ENCODE measurements around the gene NDUFS6. TPM values are rescaled to one million over a fixed set of nuclear protein-coding genes. Genes with fewer than 3 reads are reported as not detected.

Gene NDUFS6
- total RNA-seq, 2 donors from 2014 or later, result 12.5 to 41.9 TPM

GRCh38 chr5:1794901-1795290 lies 6.3 kb upstream of the NDUFS6 start:
- Histone ChIP-seq H3K4me1 (peaks cover 18% of the 10 kb centered on the region), H3K27me3 (no peaks in the 10 kb centered on the region), H3K4me3 (no peak overlapping the region), H3K9me3 (no peaks in the 10 kb centered on the region), H3K36me3 (replicated peaks in 1 of 2; ENCODE audit: insufficient read depth in 1 of 2, low read depth in 2 of 2) (peaks cover 0 to 2% of the 10 kb centered on the region in 2 donors), H3K27ac (no peak overlapping the region)
- WGBS, 2 donors, result 89 to 95% methylated on average over 11 to 17 of the region's 17 CpGs
- TF ChIP-seq CTCF (IDR thresholded peaks at IDR 0.05) (no peak), POLR2A (IDR thresholded peaks at IDR 0.05) (no peak)
- DNase-seq (no peak), ATAC-seq (no peak)
- intact Hi-C loops (cut with DNase I), result no loop called here

DNA sequence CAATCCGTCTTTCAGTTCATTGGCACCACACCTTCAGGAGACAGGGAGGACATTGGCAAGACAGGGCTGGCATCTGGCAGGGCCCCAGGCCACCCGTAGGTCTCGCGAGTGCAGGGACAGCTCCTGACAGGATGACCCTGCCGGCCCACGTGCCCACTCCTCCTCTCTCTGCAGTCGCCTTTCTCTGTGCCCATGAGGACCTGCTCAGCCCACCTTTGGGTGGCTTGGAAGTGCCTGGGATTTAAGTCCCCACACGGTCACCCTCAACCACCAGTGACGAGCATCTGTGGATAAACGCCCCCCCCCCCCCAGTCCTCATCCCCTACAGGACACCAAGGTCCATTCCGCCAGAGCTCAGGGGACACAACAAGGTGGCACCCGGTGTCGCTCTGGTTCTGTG lies 5.7 kb upstream of the NDUFS6 start:
- Histone ChIP-seq H3K36me3 (replicated peaks in 1 of 2; ENCODE audit: insufficient read depth in 1 of 2, low read depth in 2 of 2) (peaks cover 0 to 2% of the 10 kb centered on the region in 2 donors), H3K9me3 (no peaks in the 10 kb centered on the region), H3K27ac (no peak overlapping the region), H3K4me3 (no peak overlapping the region), H3K4me1 (peaks cover 18% of the 10 kb centered on the region), H3K27me3 (no peaks in the 10 kb centered on the region)
- intact Hi-C loops (cut with DNase I), result no loop called here
- WGBS, 2 donors, result 71 to 72% methylated on average over 9 to 12 of the region's 13 CpGs
- no peak for ATAC-seq
- no peak for DNase-seq
- TF ChIP-seq CTCF (IDR thresholded peaks at IDR 0.05) (no peak), POLR2A (IDR thresholded peaks at IDR 0.05) (no peak)

DNA sequence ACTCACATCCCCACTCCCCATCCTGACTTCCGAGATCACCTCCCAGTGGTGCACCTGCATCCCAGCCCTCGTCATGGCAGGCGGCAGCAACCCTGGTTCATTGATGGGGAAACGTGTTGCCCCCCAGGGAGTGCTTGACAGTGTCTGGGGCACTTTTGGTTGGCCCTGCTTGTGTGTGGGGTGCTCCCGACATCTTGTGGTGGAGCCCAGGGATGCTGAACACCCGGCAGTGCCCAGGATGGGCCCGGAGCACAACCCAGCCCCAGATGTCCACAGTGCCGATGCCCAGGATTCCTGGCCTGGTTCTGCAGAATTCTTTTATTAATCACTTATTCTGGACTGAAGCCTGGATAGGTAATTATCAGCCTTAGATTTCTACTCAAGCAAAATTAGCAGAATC lies 5.3 kb upstream of the NDUFS6 start:
- no peaks in the 10 kb centered on the region for H3K27me3 ChIP-seq
- H3K4me3 ChIP-seq, result no peak overlapping the region
- no peak overlapping the region for H3K27ac ChIP-seq
- WGBS, 2 donors, result 81 to 90% methylated on average over 8 of the region's 8 CpGs
- peaks cover 18% of the 10 kb centered on the region for H3K4me1 ChIP-seq
- ATAC-seq (no peak), DNase-seq (no peak)
- TF ChIP-seq CTCF (IDR thresholded peaks at IDR 0.05) (no peak), POLR2A (IDR thresholded peaks at IDR 0.05) (no peak)
- intact Hi-C loops (cut with DNase I), result no loop called here
- no peaks in the 10 kb centered on the region for H3K9me3 ChIP-seq
- peaks cover 0 to 2% of the 10 kb centered on the region in 2 donors for H3K36me3 ChIP-seq (replicated peaks in 1 of 2; ENCODE audit: insufficient read depth in 1 of 2, low read depth in 2 of 2)

GRCh38 chr5:1796371-1797102 lies 4.7 kb upstream of the NDUFS6 start:
- intact Hi-C loops (cut with DNase I), result no loop called here
- no peak overlapping the region for H3K27ac ChIP-seq
- peaks cover 18% of the 10 kb centered on the region for H3K4me1 ChIP-seq
- TF ChIP-seq CTCF (IDR thresholded peaks at IDR 0.05), result no peak
- TF ChIP-seq POLR2A (IDR thresholded peaks at IDR 0.05), result no peak
- no peak overlapping the region for H3K4me3 ChIP-seq
- 92 to 95% methylated on average over 18 to 21 of the region's 21 CpGs for whole genome bisulfite sequencing, 2 donors
- no peak for ATAC-seq
- DNase-seq, result no peak
- H3K27me3 ChIP-seq, result no peaks in the 10 kb centered on the region
- peaks cover 0 to 2% of the 10 kb centered on the region in 2 donors for H3K36me3 ChIP-seq (replicated peaks in 1 of 2; ENCODE audit: insufficient read depth in 1 of 2, low read depth in 2 of 2)
- H3K9me3 ChIP-seq, result no peaks in the 10 kb centered on the region

All from body of pancreas (tissue), 4 donors.